Natural killer cell (primary cell): ENCODE data around the gene BCL2. TPM values are rescaled to one million over a fixed set of nuclear protein-coding genes. Genes with fewer than 3 reads are reported as not detected.
"Not testable (repeated sequence)": the region's sequence is repeated elsewhere in the genome, so short reads cannot be mapped to it uniquely, and the experiment has no call there.

ENCODE experiments used
- ATAC-seq, 3 donors: fragments of 150-1000 bp in 2 of 3; fragments of 200-7000 bp in 1 of 3; cut with Tn5 transposase; 1 replicate in 1 of 3; 2 replicates in 2 of 3; pipeline ENCODE4 v1.10.0; 2021; ENCODE audit warnings: mild to moderate bottlenecking in 2 of 3, moderate library complexity in 2 of 3
- DNase-seq, 2 donors: peaks; one replicate each; pipeline versions ENCODE4 v3.0.0 to v3.0.0-alpha.2; 2013 to 2021; ENCODE audit warnings: mixed read lengths in 1 of 2
- H3K27ac ChIP-seq: one replicate; pipeline ENCODE4 v1.5.1; 2013; ENCODE audit warnings: mild to moderate bottlenecking, low read length
- H3K27me3 ChIP-seq: one replicate; pipeline ENCODE4 v1.6.1; 2013; ENCODE audit warnings: low read length; ENCODE audit not compliant: control insufficient read depth, insufficient read depth
- H3K36me3 ChIP-seq: one replicate; pipeline ENCODE4 v1.6.1; 2013; ENCODE audit warnings: low read length; ENCODE audit not compliant: control insufficient read depth, insufficient read depth
- H3K4me1 ChIP-seq: one replicate; pipeline ENCODE4 v1.6.1; 2013; ENCODE audit warnings: low read length; ENCODE audit not compliant: control insufficient read depth, insufficient read depth
- H3K4me3 ChIP-seq: one replicate; pipeline ENCODE4 v1.5.1; 2013; ENCODE audit warnings: low read length
- H3K9me3 ChIP-seq: one replicate; pipeline ENCODE4 v1.6.1; 2013; ENCODE audit warnings: low read length; ENCODE audit not compliant: control insufficient read depth, insufficient read depth
- H3K27ac Mint-ChIP-seq, 2 donors: one replicate each; pipeline ENCODE4 v1.8.0; 2022; ENCODE audit warnings: mild to moderate bottlenecking in 2 of 2, mixed read lengths in 2 of 2, moderate library complexity in 1 of 2
- H3K27me3 Mint-ChIP-seq, 2 donors: one replicate each; pipeline ENCODE4 v1.8.0; 2022; ENCODE audit warnings: low read depth in 2 of 2, mixed read lengths in 2 of 2
- H3K36me3 Mint-ChIP-seq: one replicate; pipeline ENCODE4 v1.8.0; 2022; ENCODE audit warnings: mixed read lengths
- H3K4me1 Mint-ChIP-seq, 2 donors: one replicate each; pipeline ENCODE4 v1.8.0; 2022; ENCODE audit warnings: mixed read lengths in 2 of 2
- H3K4me3 Mint-ChIP-seq: one replicate; pipeline ENCODE4 v1.8.0; 2022; ENCODE audit warnings: mild to moderate bottlenecking, moderate library complexity, mixed read lengths
- H3K9me3 Mint-ChIP-seq, 2 donors: one replicate each; pipeline ENCODE4 v1.8.0; 2022; ENCODE audit warnings: mixed read lengths in 2 of 2
- WGBS: methylation state at CpG from one replicate; pipeline ENCODE4 v1.1.7; 2013; ENCODE audit warnings: missing lambda C conversion rate; ENCODE audit not compliant: insufficient coverage; 5-methylcytosine and 5-hydroxymethylcytosine counted together
- intact Hi-C: fragments of 100-400 bp; cut with micrococcal nuclease; formaldehyde crosslinking; loops from one replicate; pipeline ENCODE4 v1.14.2; 2022
- total RNA-seq, 4 donors: library from RNA; stranded (reverse); fragments of 120-200 nt in 1 of 4; gene quantifications; one replicate each; pipeline versions ENCODE4 v1.2.3 to v1.2.4, GENCODE V29; 2013 to 2022
- TF ChIP-seq, protein P1 (sequence below): fragments of 200-600 bp; IDR thresholded peaks from one replicate; pipeline ENCODE4 v1.8.0; 2022; ENCODE audit warnings: antibody characterized with exemption

Gene BCL2
- total RNA-seq, 3 donors from 2014 or later (not counting 1 experiment from before 2014, with no cell fraction given): 28.2 to 64.2 (median 33.4) TPM

DNA sequence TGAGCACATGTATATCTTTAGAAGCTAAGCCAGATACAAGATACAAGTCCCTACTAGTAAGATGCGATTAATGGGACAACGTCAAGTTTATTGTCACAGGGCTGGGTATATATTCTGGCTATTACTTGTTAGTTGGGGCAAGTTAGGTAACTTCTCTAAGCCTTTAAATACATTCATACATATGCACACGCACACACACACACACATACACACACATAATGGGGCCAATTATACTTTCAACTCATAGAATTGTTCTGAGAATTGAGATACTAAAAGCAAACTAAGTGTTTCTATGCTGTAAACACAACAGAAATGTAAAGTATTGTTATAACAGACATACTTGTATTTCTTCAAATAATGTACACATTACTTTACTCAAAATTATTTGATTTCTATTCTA, 116.1 kb downstream of the BCL2 start:
- no peak for ATAC-seq

DNA sequence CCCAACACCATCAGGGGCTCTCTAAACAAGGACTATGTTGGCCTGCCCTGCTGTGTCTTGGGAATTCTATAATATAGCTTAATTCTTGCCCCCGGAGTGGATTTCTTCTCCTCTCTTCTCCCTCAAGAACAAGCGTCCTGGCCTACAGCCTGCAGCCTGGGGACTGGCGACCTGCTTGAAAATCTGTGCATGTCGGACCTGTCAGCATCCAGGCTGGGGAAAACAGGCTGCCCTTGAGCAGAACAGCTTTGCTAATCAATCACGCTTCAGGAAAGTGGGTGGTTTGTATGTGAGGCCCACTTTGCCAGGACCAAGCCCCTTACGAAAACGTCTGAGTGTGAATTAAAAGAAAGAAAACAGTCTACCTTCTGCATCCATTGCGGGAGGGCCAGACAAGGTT, 116.7 kb downstream of the BCL2 start:
- H3K36me3 ChIP-seq: no peaks in the 10 kb centered on the region
- no peak overlapping the region for H3K4me3 Mint-ChIP-seq
- intact Hi-C loops: no loop called here
- no peak for DNase-seq
- no peaks in the 10 kb centered on the region for H3K36me3 Mint-ChIP-seq
- ATAC-seq: no peak
- H3K4me1 ChIP-seq: peaks cover 52% of the 10 kb centered on the region
- TF ChIP-seq, protein P1, sequence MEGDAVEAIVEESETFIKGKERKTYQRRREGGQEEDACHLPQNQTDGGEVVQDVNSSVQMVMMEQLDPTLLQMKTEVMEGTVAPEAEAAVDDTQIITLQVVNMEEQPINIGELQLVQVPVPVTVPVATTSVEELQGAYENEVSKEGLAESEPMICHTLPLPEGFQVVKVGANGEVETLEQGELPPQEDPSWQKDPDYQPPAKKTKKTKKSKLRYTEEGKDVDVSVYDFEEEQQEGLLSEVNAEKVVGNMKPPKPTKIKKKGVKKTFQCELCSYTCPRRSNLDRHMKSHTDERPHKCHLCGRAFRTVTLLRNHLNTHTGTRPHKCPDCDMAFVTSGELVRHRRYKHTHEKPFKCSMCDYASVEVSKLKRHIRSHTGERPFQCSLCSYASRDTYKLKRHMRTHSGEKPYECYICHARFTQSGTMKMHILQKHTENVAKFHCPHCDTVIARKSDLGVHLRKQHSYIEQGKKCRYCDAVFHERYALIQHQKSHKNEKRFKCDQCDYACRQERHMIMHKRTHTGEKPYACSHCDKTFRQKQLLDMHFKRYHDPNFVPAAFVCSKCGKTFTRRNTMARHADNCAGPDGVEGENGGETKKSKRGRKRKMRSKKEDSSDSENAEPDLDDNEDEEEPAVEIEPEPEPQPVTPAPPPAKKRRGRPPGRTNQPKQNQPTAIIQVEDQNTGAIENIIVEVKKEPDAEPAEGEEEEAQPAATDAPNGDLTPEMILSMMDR: no peak
- WGBS: 96% methylated on average over 8 of the region's 8 CpGs
- H3K27ac ChIP-seq: no peak overlapping the region
- H3K27ac Mint-ChIP-seq: no peak overlapping the region
- H3K27me3 ChIP-seq: no peaks in the 10 kb centered on the region
- H3K9me3 ChIP-seq: no peaks in the 10 kb centered on the region
- peaks cover 40 to 46% of the 10 kb centered on the region in 2 donors for H3K4me1 Mint-ChIP-seq
- H3K27me3 Mint-ChIP-seq: no peaks in the 10 kb centered on the region
- no peaks in the 10 kb centered on the region for H3K9me3 Mint-ChIP-seq
- no peak overlapping the region for H3K4me3 ChIP-seq

More for the DNA sequence above, 116.1 kb downstream of the BCL2 start:
- H3K9me3 ChIP-seq: no peaks in the 10 kb centered on the region
- H3K4me1 ChIP-seq: peaks cover 47% of the 10 kb centered on the region
- no peaks in the 10 kb centered on the region for H3K27me3 ChIP-seq
- H3K9me3 Mint-ChIP-seq: no peaks in the 10 kb centered on the region
- peaks cover 47 to 51% of the 10 kb centered on the region in 2 donors for H3K4me1 Mint-ChIP-seq
- TF ChIP-seq, protein P1: no peak
- intact Hi-C loops: no loop called here
- H3K4me3 ChIP-seq: no peak overlapping the region
- H3K4me3 Mint-ChIP-seq: no peak overlapping the region
- H3K27me3 Mint-ChIP-seq: no peaks in the 10 kb centered on the region
- WGBS: no CpG with 5 or more reads among the region's 3 CpGs
- H3K27ac ChIP-seq: no peak overlapping the region
- H3K36me3 Mint-ChIP-seq: no peaks in the 10 kb centered on the region
- no peaks in the 10 kb centered on the region for H3K36me3 ChIP-seq
- DNase-seq: no peak
- H3K27ac Mint-ChIP-seq: no peak overlapping the region

DNA sequence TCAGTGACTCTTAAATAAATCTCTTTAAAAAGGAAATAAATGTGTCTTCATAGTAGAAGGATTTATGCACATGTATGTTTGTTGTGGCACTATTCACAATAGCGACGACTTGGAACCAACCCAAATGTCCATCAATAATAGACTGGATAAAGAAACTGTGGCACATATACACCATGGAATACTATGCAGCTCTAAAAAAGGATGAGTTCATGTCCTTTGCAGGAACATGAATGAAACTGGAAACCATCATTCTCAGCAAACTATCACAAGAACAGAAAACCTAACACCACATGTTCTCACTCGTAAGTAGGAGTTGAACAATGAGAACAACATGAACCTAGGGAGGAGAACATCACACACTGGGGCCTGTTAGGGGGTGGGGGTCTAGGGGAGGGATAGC, 118.1 kb downstream of the BCL2 start:
- peaks cover 27 to 34% of the 10 kb centered on the region in 2 donors for H3K4me1 Mint-ChIP-seq
- H3K9me3 Mint-ChIP-seq, ATAC-seq, H3K27ac ChIP-seq, H3K36me3 Mint-ChIP-seq, H3K4me3 ChIP-seq, H3K27me3 Mint-ChIP-seq, H3K4me3 Mint-ChIP-seq, H3K27me3 ChIP-seq, H3K9me3 ChIP-seq, DNase-seq, H3K36me3 ChIP-seq, intact Hi-C loops, H3K27ac Mint-ChIP-seq: not testable (repeated sequence)
- peaks cover 48% of the 10 kb centered on the region for H3K4me1 ChIP-seq
- WGBS: 100% methylated on average over 3 of the region's 3 CpGs

DNA sequence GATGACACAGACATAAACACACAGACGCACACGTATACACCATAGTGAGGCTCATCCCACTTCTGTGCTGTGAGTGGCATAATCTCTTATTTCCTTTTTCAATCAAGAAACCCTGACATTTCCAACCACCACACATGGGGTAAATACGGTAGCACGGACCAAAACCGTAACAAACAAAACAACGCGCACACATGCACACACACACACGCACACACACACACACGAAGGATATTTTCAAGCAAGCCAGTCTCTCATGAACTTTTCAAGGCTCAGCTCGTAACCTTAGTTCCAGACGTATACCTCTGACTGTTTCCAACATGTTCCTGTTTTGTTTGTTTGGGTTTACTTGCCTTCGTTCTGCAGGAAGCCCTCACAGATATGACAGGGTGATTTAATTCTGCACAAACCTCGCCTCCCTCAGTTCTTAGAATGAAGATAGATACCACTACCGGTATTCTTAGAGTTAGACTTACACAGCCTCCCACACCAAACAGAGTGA, 119.8 kb downstream of the BCL2 start:
- no peaks in the 10 kb centered on the region for H3K27me3 Mint-ChIP-seq
- peaks cover 10 to 17% of the 10 kb centered on the region in 2 donors for H3K4me1 Mint-ChIP-seq
- Histone ChIP-seq H3K4me3 (peak overlapping the region; percentile 52), H3K27ac (peak overlapping the region; percentile 35), H3K4me1 (peaks cover 33% of the 10 kb centered on the region), H3K9me3 (no peaks in the 10 kb centered on the region), H3K27me3 (no peaks in the 10 kb centered on the region), H3K36me3 (no peaks in the 10 kb centered on the region)
- peak; percentile 58 to 80 (median 75) for ATAC-seq
- no peak overlapping the region for H3K27ac Mint-ChIP-seq
- intact Hi-C loops: no loop called here
- no peak overlapping the region for H3K4me3 Mint-ChIP-seq
- DNase-seq: peak in 1 of 2 donors; percentile 68
- H3K36me3 Mint-ChIP-seq: no peaks in the 10 kb centered on the region
- TF ChIP-seq, protein P1: no peak
- WGBS: 11% methylated on average over 14 of the region's 14 CpGs
- no peaks in the 10 kb centered on the region for H3K9me3 Mint-ChIP-seq
